HepG2 (cell line): ENCODE measurements around the gene ELOVL5. TPM values are rescaled to one million over a fixed set of nuclear protein-coding genes. Genes with fewer than 3 reads are reported as not detected.

Source experiments
- CREM ChIP-seq, 2 experiments: sonication (generic) in 1 of 2; formaldehyde crosslinking in 1 of 2; IDR thresholded peaks; 2 replicates each; pipeline versions ENCODE4 v1.4.0 to v1.6.1; 2016 to 2020; ENCODE audit warnings: antibody characterized with exemption in 1 of 2, mild to moderate bottlenecking in 1 of 2, missing genetic modification reagents in 1 of 2
- ERF ChIP-seq: IDR thresholded peaks from 2 replicates; pipeline ENCODE4 v1.6.1; 2018; ENCODE audit warnings: missing biosample characterization, missing genetic modification reagents
- GZF1 ChIP-seq: sonication (generic); formaldehyde crosslinking; IDR thresholded peaks from 2 replicates; pipeline ENCODE4 v1.5.1; 2020; ENCODE audit warnings: mild to moderate bottlenecking, missing genetic modification reagents
- KDM3A ChIP-seq: IDR thresholded peaks from 2 replicates; pipeline ENCODE4 v1.6.1; 2018; ENCODE audit warnings: low read depth, missing compliant biosample characterization
- NR2F1 ChIP-seq, 2 experiments: fragments of 450-650 bp in 1 of 2; formaldehyde crosslinking in 1 of 2; IDR thresholded peaks; 2 replicates each; pipeline versions ENCODE4 v1.5.0 to v1.6.1; 2016 to 2020; ENCODE audit warnings: mild to moderate bottlenecking in 1 of 2, missing compliant biosample characterization in 1 of 2, missing genetic modification reagents in 1 of 2, moderate library complexity in 1 of 2
- PAX8 ChIP-seq: sonication (generic); formaldehyde crosslinking; IDR thresholded peaks from 2 replicates; pipeline ENCODE4 v1.8.0; 2022; ENCODE audit warnings: mild to moderate bottlenecking, missing genetic modification reagents, borderline replicate concordance
- RBM22 ChIP-seq: fragments of 200-400 bp; formaldehyde crosslinking; optimal IDR thresholded peaks from 2 replicates; pipeline ENCODE3; 2017; ENCODE audit warnings: mild to moderate bottlenecking, low read length, moderate library complexity
- TBL1XR1 ChIP-seq: fragments of 150-350 bp; IDR thresholded peaks from 2 replicates; pipeline ENCODE4 v1.6.1; 2014; ENCODE audit warnings: borderline replicate concordance, low read length; ENCODE audit not compliant: partially characterized antibody
- U2AF1 ChIP-seq: fragments of 200-400 bp; formaldehyde crosslinking; optimal IDR thresholded peaks from 2 replicates; pipeline ENCODE3; 2017; ENCODE audit warnings: mild to moderate bottlenecking, low read depth, low read length
- U2AF2 ChIP-seq: fragments of 200-400 bp; formaldehyde crosslinking; IDR thresholded peaks from 2 replicates; pipeline ENCODE4 v1.6.1; 2017; ENCODE audit warnings: low read depth, mild to moderate bottlenecking, low read length
- ZMAT5 ChIP-seq: sonication (generic); formaldehyde crosslinking; IDR thresholded peaks from 2 replicates; pipeline ENCODE4 v1.5.0; 2020; ENCODE audit warnings: mild to moderate bottlenecking, low read depth, missing genetic modification reagents, borderline replicate concordance
- ZNF333 ChIP-seq: sonication (generic); formaldehyde crosslinking; IDR thresholded peaks from 2 replicates; pipeline ENCODE4 v1.4.0; 2020; ENCODE audit warnings: mild to moderate bottlenecking, missing genetic modification reagents, borderline replicate concordance
- ZNF552 ChIP-seq: sonication (generic); formaldehyde crosslinking; IDR thresholded peaks from 2 replicates; pipeline ENCODE4 v1.9.0; 2022; ENCODE audit warnings: missing genetic modification reagents, mild to moderate bottlenecking, borderline replicate concordance
- ZNF746 ChIP-seq: sonication (generic); formaldehyde crosslinking; IDR thresholded peaks from 2 replicates; pipeline ENCODE4 v1.8.0; 2022; ENCODE audit warnings: mild to moderate bottlenecking, missing genetic modification reagents
- ZNF782 ChIP-seq: sonication (generic); formaldehyde crosslinking; IDR thresholded peaks from 2 replicates; pipeline ENCODE4 v1.4.0; 2020; ENCODE audit warnings: missing genetic modification reagents, mild to moderate bottlenecking, borderline replicate concordance
- ZSCAN12 ChIP-seq: sonication (generic); formaldehyde crosslinking; IDR thresholded peaks from 2 replicates; pipeline ENCODE4 v1.9.0; 2021; ENCODE audit warnings: mild to moderate bottlenecking, missing genetic modification reagents
- polyA plus RNA-seq, 8 experiments: library from polyadenylated mRNA; depleted of rRNA in 3 of 8; stranded (reverse) in 7 of 8; unstranded in 1 of 8; fragments of >200 nt; fragmentation: Illumina TruSeq in 4 of 8; extraction: Trizol in 4 of 8; gene quantifications; 2 replicates each; pipeline versions ENCODE4 v1.2.1 to v1.2.3, GENCODE V29; 2011 to 2016; ENCODE audit warnings: low read depth in 4 of 8, missing spikeins in 1 of 8, mixed read lengths in 1 of 8; ENCODE audit not compliant: insufficient read depth in 1 of 8
- total RNA-seq, 5 experiments: library from RNA; depleted of rRNA; stranded (reverse); fragments of >200 nt; fragmentation: Illumina TruSeq; extraction: Trizol; gene quantifications; 2 replicates each; pipeline ENCODE4 v1.2.3, GENCODE V29; 2016; ENCODE audit warnings: low read depth in 1 of 5
- TF ChIP-seq, protein P1 (sequence below): sonication (generic); formaldehyde crosslinking; IDR thresholded peaks from 2 replicates; pipeline ENCODE4 v1.4.0; 2020; ENCODE audit warnings: missing genetic modification reagents
- TF ChIP-seq, protein P2 (sequence below): sonication (generic); formaldehyde crosslinking; IDR thresholded peaks from 2 replicates; pipeline ENCODE4 v1.4.0; 2020; ENCODE audit warnings: missing genetic modification reagents, borderline replicate concordance

Gene ELOVL5
- total and polyA plus RNA-seq, 2 of the 13 experiments (the other 11 are each of a cell fraction or from before 2014, with no cell fraction given) = 50.1 to 72.4 TPM

DNA sequence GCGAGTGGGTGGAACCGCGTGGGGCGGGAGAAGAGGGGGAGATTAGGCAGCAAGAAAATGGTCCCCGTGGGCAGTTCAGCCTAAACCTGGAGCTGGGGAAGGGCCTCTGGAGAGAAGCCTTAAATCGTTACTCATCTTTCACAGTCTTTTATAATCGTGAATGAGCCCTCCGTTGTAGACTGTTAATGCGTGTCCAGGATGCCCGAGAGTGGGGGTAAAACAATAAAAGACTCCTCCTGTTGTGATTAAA is 11.0 kb upstream of the ELOVL5 start (continued):
- TF ChIP-seq, protein P1, sequence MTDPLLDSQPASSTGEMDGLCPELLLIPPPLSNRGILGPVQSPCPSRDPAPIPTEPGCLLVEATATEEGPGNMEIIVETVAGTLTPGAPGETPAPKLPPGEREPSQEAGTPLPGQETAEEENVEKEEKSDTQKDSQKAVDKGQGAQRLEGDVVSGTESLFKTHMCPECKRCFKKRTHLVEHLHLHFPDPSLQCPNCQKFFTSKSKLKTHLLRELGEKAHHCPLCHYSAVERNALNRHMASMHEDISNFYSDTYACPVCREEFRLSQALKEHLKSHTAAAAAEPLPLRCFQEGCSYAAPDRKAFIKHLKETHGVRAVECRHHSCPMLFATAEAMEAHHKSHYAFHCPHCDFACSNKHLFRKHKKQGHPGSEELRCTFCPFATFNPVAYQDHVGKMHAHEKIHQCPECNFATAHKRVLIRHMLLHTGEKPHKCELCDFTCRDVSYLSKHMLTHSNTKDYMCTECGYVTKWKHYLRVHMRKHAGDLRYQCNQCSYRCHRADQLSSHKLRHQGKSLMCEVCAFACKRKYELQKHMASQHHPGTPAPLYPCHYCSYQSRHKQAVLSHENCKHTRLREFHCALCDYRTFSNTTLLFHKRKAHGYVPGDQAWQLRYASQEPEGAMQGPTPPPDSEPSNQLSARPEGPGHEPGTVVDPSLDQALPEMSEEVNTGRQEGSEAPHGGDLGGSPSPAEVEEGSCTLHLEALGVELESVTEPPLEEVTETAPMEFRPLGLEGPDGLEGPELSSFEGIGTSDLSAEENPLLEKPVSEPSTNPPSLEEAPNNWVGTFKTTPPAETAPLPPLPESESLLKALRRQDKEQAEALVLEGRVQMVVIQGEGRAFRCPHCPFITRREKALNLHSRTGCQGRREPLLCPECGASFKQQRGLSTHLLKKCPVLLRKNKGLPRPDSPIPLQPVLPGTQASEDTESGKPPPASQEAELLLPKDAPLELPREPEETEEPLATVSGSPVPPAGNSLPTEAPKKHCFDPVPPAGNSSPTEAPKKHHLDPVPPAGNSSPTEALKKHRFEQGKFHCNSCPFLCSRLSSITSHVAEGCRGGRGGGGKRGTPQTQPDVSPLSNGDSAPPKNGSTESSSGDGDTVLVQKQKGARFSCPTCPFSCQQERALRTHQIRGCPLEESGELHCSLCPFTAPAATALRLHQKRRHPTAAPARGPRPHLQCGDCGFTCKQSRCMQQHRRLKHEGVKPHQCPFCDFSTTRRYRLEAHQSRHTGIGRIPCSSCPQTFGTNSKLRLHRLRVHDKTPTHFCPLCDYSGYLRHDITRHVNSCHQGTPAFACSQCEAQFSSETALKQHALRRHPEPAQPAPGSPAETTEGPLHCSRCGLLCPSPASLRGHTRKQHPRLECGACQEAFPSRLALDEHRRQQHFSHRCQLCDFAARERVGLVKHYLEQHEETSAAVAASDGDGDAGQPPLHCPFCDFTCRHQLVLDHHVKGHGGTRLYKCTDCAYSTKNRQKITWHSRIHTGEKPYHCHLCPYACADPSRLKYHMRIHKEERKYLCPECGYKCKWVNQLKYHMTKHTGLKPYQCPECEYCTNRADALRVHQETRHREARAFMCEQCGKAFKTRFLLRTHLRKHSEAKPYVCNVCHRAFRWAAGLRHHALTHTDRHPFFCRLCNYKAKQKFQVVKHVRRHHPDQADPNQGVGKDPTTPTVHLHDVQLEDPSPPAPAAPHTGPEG (CRISPR knock-in tag) = no peak
- 0 out of 2 replicates have a peak, but pooled peaks have one; percentile 1 for TF ChIP-seq KDM3A (CRISPR knock-in tag)
- 0 out of 2 replicates have a peak, but pooled peaks have one; percentile 6 for TF ChIP-seq ZNF333 (CRISPR knock-in tag)
- 0 out of 2 replicates have a peak, but pooled peaks have one; percentile 18 for TF ChIP-seq ZNF782
- no peak for TF ChIP-seq U2AF1
- TF ChIP-seq ZSCAN12 = no peak
- TF ChIP-seq ERF = no peak
- TF ChIP-seq ZMAT5 (CRISPR knock-in tag) = no peak
- no peak; the same call in 1 of the 2 replicates for TF ChIP-seq CREM (IDR thresholded peaks at IDR 0.05)
- TF ChIP-seq CREM (CRISPR knock-in tag; IDR thresholded peaks at IDR 0.05) = no peak
- TF ChIP-seq GZF1 (CRISPR knock-in tag) = no peak
- no peak for TF ChIP-seq PAX8
- no peak for TF ChIP-seq U2AF2
- TF ChIP-seq, protein P2, sequence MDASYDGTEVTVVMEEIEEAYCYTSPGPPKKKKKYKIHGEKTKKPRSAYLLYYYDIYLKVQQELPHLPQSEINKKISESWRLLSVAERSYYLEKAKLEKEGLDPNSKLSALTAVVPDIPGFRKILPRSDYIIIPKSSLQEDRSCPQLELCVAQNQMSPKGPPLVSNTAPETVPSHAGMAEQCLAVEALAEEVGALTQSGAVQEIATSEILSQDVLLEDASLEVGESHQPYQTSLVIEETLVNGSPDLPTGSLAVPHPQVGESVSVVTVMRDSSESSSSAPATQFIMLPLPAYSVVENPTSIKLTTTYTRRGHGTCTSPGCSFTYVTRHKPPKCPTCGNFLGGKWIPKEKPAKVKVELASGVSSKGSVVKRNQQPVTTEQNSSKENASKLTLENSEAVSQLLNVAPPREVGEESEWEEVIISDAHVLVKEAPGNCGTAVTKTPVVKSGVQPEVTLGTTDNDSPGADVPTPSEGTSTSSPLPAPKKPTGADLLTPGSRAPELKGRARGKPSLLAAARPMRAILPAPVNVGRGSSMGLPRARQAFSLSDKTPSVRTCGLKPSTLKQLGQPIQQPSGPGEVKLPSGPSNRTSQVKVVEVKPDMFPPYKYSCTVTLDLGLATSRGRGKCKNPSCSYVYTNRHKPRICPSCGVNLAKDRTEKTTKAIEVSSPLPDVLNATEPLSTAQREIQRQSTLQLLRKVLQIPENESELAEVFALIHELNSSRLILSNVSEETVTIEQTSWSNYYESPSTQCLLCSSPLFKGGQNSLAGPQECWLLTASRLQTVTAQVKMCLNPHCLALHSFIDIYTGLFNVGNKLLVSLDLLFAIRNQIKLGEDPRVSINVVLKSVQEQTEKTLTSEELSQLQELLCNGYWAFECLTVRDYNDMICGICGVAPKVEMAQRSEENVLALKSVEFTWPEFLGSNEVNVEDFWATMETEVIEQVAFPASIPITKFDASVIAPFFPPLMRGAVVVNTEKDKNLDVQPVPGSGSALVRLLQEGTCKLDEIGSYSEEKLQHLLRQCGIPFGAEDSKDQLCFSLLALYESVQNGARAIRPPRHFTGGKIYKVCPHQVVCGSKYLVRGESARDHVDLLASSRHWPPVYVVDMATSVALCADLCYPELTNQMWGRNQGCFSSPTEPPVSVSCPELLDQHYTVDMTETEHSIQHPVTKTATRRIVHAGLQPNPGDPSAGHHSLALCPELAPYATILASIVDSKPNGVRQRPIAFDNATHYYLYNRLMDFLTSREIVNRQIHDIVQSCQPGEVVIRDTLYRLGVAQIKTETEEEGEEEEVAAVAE (CRISPR knock-in tag) = no peak
- no peak for TF ChIP-seq ZNF552 (CRISPR knock-in tag)
- no peak for TF ChIP-seq TBL1XR1
- no peak for TF ChIP-seq ZNF746 (CRISPR knock-in tag)
- TF ChIP-seq NR2F1 (CRISPR knock-in tag; IDR thresholded peaks at IDR 0.05) = no peak
- no peak for TF ChIP-seq RBM22
